Measurements from ENCODE around the gene KASH5.

The KASH5 gene

DNA sequence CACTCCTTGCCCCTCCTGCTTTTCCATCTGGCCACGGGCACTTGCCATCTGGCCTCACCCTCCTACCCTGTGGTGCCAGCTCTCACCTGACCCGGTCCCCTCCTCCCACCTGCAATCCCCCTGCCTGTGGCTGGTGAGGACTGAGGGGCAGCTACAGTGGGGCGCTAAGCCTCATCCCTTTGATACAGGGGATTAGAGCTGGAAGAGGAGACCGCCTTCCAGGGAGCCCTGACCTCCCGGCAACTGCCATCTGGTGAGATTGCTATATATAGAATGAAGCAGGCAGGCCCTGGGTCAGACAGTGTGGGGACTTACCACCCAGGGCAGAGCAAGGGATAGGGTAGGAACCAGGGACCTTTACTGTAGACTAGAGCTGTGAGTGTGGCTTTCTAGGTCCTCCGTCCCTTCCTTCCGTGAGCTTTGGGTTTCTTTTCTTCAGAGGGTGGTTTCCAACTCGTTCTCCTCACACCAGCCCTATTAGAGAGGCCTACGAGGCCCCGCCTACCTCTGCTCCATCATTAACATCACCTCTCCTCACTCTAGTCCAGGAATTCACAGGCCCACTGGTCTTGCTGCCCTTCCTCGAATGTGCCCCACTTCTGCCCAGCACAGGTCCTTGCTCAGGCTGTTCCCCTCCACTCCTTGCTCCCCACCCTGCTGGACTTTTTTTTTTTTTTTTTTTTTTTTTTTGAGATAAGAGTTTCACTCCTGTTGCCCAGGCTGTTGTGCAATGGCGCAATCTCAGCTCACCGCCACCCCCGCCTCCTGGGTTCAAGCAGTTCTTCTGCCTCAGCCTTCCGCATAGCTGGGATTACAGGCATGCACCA is 7.7 kb downstream of the KASH5 start:
- TF ChIP-seq POLR2A (IDR thresholded peaks at IDR 0.05; ENCODE audit: low read length) (no peak), GATA1 (IDR thresholded peaks at IDR 0.05; ENCODE audit: low read depth, low read length) (no peak)
- peak in 1 of 2 experiments; percentile 10 for DNase-seq

- no peak for DNase-seq
- TF ChIP-seq GATA1 (IDR thresholded peaks at IDR 0.05; ENCODE audit: low read depth, low read length), result no peak
- TF ChIP-seq POLR2A (IDR thresholded peaks at IDR 0.05; ENCODE audit: low read length), result no peak
These were observed 8.9 kb downstream of the KASH5 start for GRCh38 chr19:49396738-49397505.

DNA sequence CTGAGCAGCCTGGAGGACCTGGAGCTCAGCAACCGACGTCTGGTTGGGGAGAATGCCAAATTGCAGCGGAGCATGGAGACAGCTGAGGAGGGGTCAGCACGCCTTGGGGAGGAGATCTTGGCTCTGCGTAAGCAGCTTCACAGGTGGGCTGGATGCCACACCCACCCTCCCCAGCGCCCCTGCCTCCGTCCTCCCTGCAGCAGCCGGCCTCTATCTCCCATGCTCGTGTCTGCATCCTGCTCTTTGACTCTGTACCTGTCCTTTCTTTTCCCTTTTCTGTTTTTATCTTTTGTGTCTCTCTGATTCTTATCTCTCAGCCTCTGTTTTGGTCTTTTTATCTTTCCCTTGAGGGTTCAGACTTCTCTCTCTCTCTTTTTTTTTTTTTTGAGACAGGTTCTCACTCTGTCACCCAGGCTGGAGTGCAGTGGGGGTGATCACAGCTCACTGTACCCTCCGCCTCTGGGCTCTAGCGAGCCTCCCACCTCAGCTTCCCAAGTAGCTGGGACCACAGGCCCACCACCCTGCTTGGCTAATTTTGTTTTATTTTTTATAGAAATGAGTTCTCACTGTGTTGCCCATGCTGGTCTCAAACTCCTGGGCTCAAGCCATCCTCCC is 10.1 kb downstream of the KASH5 start:
- TF ChIP-seq GATA1 (IDR thresholded peaks at IDR 0.05; ENCODE audit: low read depth, low read length) (no peak), POLR2A (IDR thresholded peaks at IDR 0.05; ENCODE audit: low read length) (no peak)
- no peak for DNase-seq

GRCh38 chr19:49398931-49399330 is 10.9 kb downstream of the KASH5 start:
- DNase-seq, result no peak
- no peak for TF ChIP-seq GATA1 (IDR thresholded peaks at IDR 0.05; ENCODE audit: low read depth, low read length)
- no peak for TF ChIP-seq POLR2A (IDR thresholded peaks at IDR 0.05; ENCODE audit: low read length)

DNA sequence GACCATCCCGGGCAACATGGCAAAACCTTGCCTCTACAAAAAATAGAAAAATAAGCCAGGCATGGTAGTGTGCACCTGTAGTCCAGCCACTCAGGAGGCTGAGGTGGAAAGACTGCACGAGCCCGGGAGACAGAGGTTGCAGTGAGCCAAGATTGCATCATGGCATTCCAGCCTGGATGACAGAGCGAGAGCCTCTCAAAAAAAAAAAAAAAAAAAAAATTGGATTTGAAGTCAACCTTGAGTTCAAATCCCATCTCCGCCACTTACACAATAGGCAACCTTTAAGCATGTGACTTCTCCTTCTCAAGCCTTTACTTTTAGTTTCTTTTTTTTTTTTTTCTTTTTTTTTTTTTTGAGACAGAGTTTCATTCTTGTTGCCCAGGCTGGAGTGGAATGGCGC is 12.0 kb downstream of the KASH5 start:
- TF ChIP-seq GATA1 (IDR thresholded peaks at IDR 0.05; ENCODE audit: low read depth, low read length), result no peak
- no peak for TF ChIP-seq POLR2A (IDR thresholded peaks at IDR 0.05; ENCODE audit: low read length)
- no peak for DNase-seq

DNA sequence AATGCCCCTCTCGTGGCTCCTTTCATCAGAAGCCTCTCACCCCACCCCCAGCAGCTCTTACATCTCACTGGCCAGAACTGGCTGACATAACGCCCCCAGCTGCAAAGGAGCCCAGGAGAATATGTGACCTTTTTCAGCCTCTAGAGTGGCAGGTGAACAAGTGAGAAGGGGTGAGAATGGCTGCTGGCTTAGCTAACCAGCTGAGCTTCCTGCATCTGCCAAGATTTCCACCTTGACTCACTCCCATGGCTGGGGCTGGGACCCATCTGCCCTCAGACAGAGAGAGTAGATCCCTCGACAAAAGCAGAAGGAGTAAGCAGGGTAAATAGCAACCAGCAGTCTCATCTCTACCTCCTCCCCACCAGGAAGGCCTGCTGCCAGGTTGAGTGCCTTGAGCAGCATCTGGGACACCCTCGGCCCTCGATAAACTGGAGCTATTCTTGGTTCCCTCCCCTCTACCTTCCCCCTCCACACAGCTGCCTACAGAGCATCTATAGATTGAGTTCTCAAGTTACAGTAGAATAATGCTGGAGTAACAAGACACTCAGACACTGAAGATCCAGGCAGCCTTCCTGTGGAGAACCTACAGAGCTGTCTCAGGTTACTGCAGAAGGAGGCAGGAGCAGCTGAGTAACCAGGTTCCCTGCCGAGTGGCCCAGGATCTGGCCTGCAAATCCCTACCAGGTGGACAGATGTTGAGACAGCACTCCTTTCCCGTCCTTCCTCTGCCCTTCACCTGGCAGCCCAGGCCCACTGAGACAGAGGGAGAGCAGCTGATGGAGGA is 15.5 kb downstream of the KASH5 start:
- no peak for TF ChIP-seq POLR2A (IDR thresholded peaks at IDR 0.05; ENCODE audit: low read length)
- TF ChIP-seq GATA1 (IDR thresholded peaks at IDR 0.05; ENCODE audit: low read depth, low read length), result no peak
- DNase-seq, result no peak

GRCh38 chr19:49407079-49407478 is 19.0 kb downstream of the KASH5 start:
- no peak for DNase-seq
- TF ChIP-seq POLR2A (IDR thresholded peaks at IDR 0.05; ENCODE audit: low read length) (no peak), GATA1 (IDR thresholded peaks at IDR 0.05; ENCODE audit: low read depth, low read length) (no peak)

- DNase-seq, result no peak
- TF ChIP-seq GATA1 (IDR thresholded peaks at IDR 0.05; ENCODE audit: low read depth, low read length) (no peak), POLR2A (IDR thresholded peaks at IDR 0.05; ENCODE audit: low read length) (no peak)
These were observed 19.5 kb downstream of the KASH5 start for GRCh38 chr19:49407482-49408015.

GRCh38 chr19:49408816-49409440 is 20.9 kb downstream of the KASH5 start:
- no peak for DNase-seq

DNA sequence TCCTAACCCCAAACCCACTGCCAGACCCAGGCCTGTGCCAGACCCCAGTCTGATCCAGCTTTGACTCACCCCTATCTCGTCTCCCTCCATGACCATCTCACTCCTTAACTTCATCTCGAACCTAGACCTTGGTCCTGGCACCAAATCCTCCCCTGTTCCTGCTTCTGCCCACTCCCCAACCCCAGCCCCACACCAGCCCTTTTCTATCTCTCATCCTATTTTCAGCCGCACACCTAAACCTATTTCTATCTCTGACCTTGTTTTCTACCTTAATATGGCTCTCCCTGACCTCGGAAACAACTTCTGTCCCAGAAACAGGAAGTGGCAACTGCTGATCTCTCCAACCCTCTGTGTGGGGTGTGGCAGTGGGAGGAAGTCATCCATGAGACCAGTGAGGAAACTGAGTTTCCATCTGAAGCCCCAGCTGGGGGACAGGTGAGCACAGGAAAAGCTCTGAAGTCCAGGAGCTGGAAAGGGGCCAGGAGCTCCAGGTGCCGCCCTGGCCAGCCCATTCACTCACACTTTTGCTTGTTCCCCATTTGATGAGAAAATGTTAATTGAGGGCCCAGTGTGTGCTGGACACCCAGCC is 21.5 kb downstream of the KASH5 start:
- TF ChIP-seq POLR2A (IDR thresholded peaks at IDR 0.05; ENCODE audit: low read length) (no peak), GATA1 (IDR thresholded peaks at IDR 0.05; ENCODE audit: low read depth, low read length) (no peak)
- no peak for DNase-seq

More at GRCh38 chr19:49408816-49409440, 20.9 kb downstream of the KASH5 start:
- TF ChIP-seq POLR2A (IDR thresholded peaks at IDR 0.05; ENCODE audit: low read length) (no peak), GATA1 (IDR thresholded peaks at IDR 0.05; ENCODE audit: low read depth, low read length) (no peak)

GRCh38 chr19:49411681-49412326 is 23.8 kb downstream of the KASH5 start:
- no peak for DNase-seq
- TF ChIP-seq GATA1 (IDR thresholded peaks at IDR 0.05; ENCODE audit: low read depth, low read length), result no peak
- no peak for TF ChIP-seq POLR2A (IDR thresholded peaks at IDR 0.05; ENCODE audit: low read length)

GRCh38 chr19:49413348-49413747 is 25.3 kb downstream of the KASH5 start:
- no peak for DNase-seq
- TF ChIP-seq GATA1 (IDR thresholded peaks at IDR 0.05; ENCODE audit: low read depth, low read length), result no peak
- TF ChIP-seq POLR2A (IDR thresholded peaks at IDR 0.05; ENCODE audit: low read length), result no peak

All from erythroblast (primary cell).